NCI-H2107 (cell line): ENCODE measurements around the gene PCDHGC4.

ENCODE experiments used
- DNase-seq: peaks from one replicate; lab custom pipeline; 2025; lab: John Stamatoyannopoulos, UW

The PCDHGC4 gene

GRCh38 chr5:141490271-141490670 lies 5.4 kb downstream of the PCDHGC4 start:
- DNase-seq = no peak

GRCh38 chr5:141490771-141491170 lies 5.9 kb downstream of the PCDHGC4 start:
- DNase-seq = no peak

GRCh38 chr5:141491323-141492167 lies 6.7 kb downstream of the PCDHGC4 start:
- DNase-seq = no peak

GRCh38 chr5:141492168-141492885 lies 7.5 kb downstream of the PCDHGC4 start:
- no peak for DNase-seq

GRCh38 chr5:141493500-141494422 lies 8.9 kb downstream of the PCDHGC4 start:
- no peak for DNase-seq

GRCh38 chr5:141494761-141495452 lies 10.1 kb downstream of the PCDHGC4 start:
- no peak for DNase-seq

GRCh38 chr5:141495453-141495811 lies 10.6 kb downstream of the PCDHGC4 start:
- no peak for DNase-seq

- no peak for DNase-seq
Observed at GRCh38 chr5:141496038-141496437, 11.2 kb downstream of the PCDHGC4 start.

GRCh38 chr5:141501761-141502160 lies 16.9 kb downstream of the PCDHGC4 start:
- no peak for DNase-seq

- DNase-seq = no peak
Observed at GRCh38 chr5:141503681-141504080, 18.9 kb downstream of the PCDHGC4 start.

- no peak for DNase-seq
Observed at GRCh38 chr5:141504216-141504615, 19.4 kb downstream of the PCDHGC4 start.

- DNase-seq = no peak
Observed at GRCh38 chr5:141506381-141507155, 21.7 kb downstream of the PCDHGC4 start.

- no peak for DNase-seq
Observed at GRCh38 chr5:141507387-141508091, 22.7 kb downstream of the PCDHGC4 start.

GRCh38 chr5:141508440-141508797 lies 23.6 kb downstream of the PCDHGC4 start:
- no peak for DNase-seq

GRCh38 chr5:141508798-141509611 lies 24.2 kb downstream of the PCDHGC4 start:
- DNase-seq = no peak

GRCh38 chr5:141510160-141510559 lies 25.3 kb downstream of the PCDHGC4 start:
- DNase-seq = no peak

- no peak for DNase-seq
Observed at GRCh38 chr5:141510850-141511601, 26.2 kb downstream of the PCDHGC4 start.

- DNase-seq = no peak
Observed at GRCh38 chr5:141511771-141512325, 27.0 kb downstream of the PCDHGC4 start.
